Body of pancreas (tissue), 4 donors: ENCODE data around the gene ALG11. TPM values are rescaled to one million over a fixed set of nuclear protein-coding genes. Genes with fewer than 3 reads are reported as not detected.

Experiments
- ATAC-seq: fragments of 150-250 bp; one replicate; pipeline ENCODE4 v1.9.1; 2016
- DNase-seq, 4 donors: peaks; one replicate each; pipeline ENCODE4 v3.0.0-alpha.2; 2019
- H3K27ac ChIP-seq, 4 donors: fragments of 200-600 bp; sonication (generic); 1 replicate in 3 of 4; 2 replicates in 1 of 4; pipeline versions ENCODE4 v1.5.1 to v1.6.1; 2016 to 2019; ENCODE audit warnings: mild to moderate bottlenecking in 1 of 4, mixed read lengths in 1 of 4, moderate library complexity in 1 of 4
- H3K27me3 ChIP-seq, 2 donors: fragments of 200-600 bp; sonication (generic); one replicate each; pipeline ENCODE4 v1.6.0; 2016; ENCODE audit warnings: mild to moderate bottlenecking in 1 of 2
- H3K36me3 ChIP-seq, 2 donors: fragments of 200-600 bp; sonication (generic); replicated peaks in 1 of 2; 2 replicates each; pipeline ENCODE4 v1.5.1; 2016; ENCODE audit warnings: low read depth in 2 of 2; ENCODE audit not compliant: insufficient read depth in 1 of 2
- H3K4me1 ChIP-seq: fragments of 200-600 bp; sonication (generic); one replicate; pipeline ENCODE4 v1.6.0; 2016
- H3K4me3 ChIP-seq, 2 donors: fragments of 200-600 bp; sonication (generic); 1 replicate in 1 of 2; 2 replicates in 1 of 2; pipeline ENCODE4 v1.5.1; 2016 to 2019
- H3K9me3 ChIP-seq, 3 donors: fragments of 200-600 bp; sonication (generic); 1 replicate in 2 of 3; 2 replicates in 1 of 3; pipeline ENCODE4 v1.5.1; 2016
- CTCF ChIP-seq, 7 experiments: fragments of 450-650 bp in 4 of 7; fragments of 200-600 bp in 3 of 7; sonication (generic) in 3 of 7; IDR thresholded peaks; one replicate each; pipeline ENCODE4 v1.5.1; 2016 to 2019; ENCODE audit warnings: antibody characterized with exemption in 7 of 7
- POLR2A ChIP-seq, 3 donors: fragments of 450-650 bp; IDR thresholded peaks; one replicate each; pipeline ENCODE4 v1.6.1; 2016; ENCODE audit warnings: antibody characterized with exemption in 3 of 3, mild to moderate bottlenecking in 2 of 3
- WGBS, 2 donors: methylation state at CpG; one replicate each; pipeline ENCODE4 v1.1.5; 2017; 5-methylcytosine and 5-hydroxymethylcytosine counted together
- intact Hi-C: fragments of 100-400 bp; cut with DNase I; formaldehyde crosslinking; loops from one replicate; pipeline ENCODE4 v1.15.1; 2023
- total RNA-seq, 2 donors: library from RNA; depleted of rRNA; stranded (reverse); fragments of >200 nt; gene quantifications; one replicate each; pipeline ENCODE4 v1.1.0, GENCODE V29; 2016

ALG11 gene
- total RNA-seq, 2 donors from 2014 or later: 9.2 to 16.1 TPM

GRCh38 chr13:51999921-52000320, 12.3 kb upstream of the ALG11 start:
- Histone ChIP-seq H3K27ac (peak overlapping the region; percentile 13 to 57 (median 33)), H3K36me3 (no peaks in the 10 kb centered on the region), H3K4me1 (peaks cover 46% of the 10 kb centered on the region), H3K4me3 (no peak overlapping the region), H3K27me3 (no peaks in the 10 kb centered on the region), H3K9me3 (no peaks in the 10 kb centered on the region)
- ATAC-seq: no peak
- WGBS, 2 donors: 70 to 73% methylated on average over 1 of the region's 1 CpG
- intact Hi-C loops: loop anchor here (10.0 kb wide), 2 partner anchors 125 to 185 kb away; partner anchors contain the start of gene NEK5
- TF ChIP-seq CTCF (IDR thresholded peaks at IDR 0.05) (no peak), POLR2A (IDR thresholded peaks at IDR 0.05) (no peak)
- no peak for DNase-seq

GRCh38 chr13:52001120-52001731, 11.0 kb upstream of the ALG11 start:
- Histone ChIP-seq H3K27me3 (no peaks in the 10 kb centered on the region), H3K36me3 (no peaks in the 10 kb centered on the region), H3K4me1 (peaks cover 33% of the 10 kb centered on the region), H3K27ac (no peak overlapping the region), H3K9me3 (no peaks in the 10 kb centered on the region), H3K4me3 (no peak overlapping the region)
- TF ChIP-seq POLR2A (IDR thresholded peaks at IDR 0.05) (no peak), CTCF (IDR thresholded peaks at IDR 0.05) (peak in 6 of 7 experiments; percentile 55 to 72 (median 65))
- intact Hi-C loops: loop anchor here (10.0 kb wide), 2 partner anchors 124 to 186 kb away; partner anchors contain the start of gene NEK5
- ATAC-seq (peak; percentile 47), DNase-seq (no peak)
- 30 to 35% methylated on average over 3 of the region's 3 CpGs for WGBS, 2 donors

GRCh38 chr13:52002361-52002760, 9.8 kb upstream of the ALG11 start:
- no peak for ATAC-seq
- H3K27ac ChIP-seq: no peak overlapping the region
- H3K36me3 ChIP-seq: no peaks in the 10 kb centered on the region
- no peak for DNase-seq
- no peaks in the 10 kb centered on the region for H3K9me3 ChIP-seq
- H3K4me1 ChIP-seq: peaks cover 27% of the 10 kb centered on the region
- TF ChIP-seq CTCF (IDR thresholded peaks at IDR 0.05) (no peak), POLR2A (IDR thresholded peaks at IDR 0.05) (no peak)
- 61 to 72% methylated on average over 3 of the region's 4 CpGs for WGBS, 2 donors
- intact Hi-C loops: loop anchor here (10.0 kb wide), 2 partner anchors 122 to 188 kb away; partner anchors contain the start of gene NEK5
- H3K4me3 ChIP-seq: no peak overlapping the region
- no peaks in the 10 kb centered on the region for H3K27me3 ChIP-seq

- WGBS, 2 donors: 76 to 78% methylated on average over 4 of the region's 4 CpGs
- peaks cover 17% of the 10 kb centered on the region for H3K4me1 ChIP-seq
- no peaks in the 10 kb centered on the region for H3K27me3 ChIP-seq
- intact Hi-C loops: loop anchor here (10.0 kb wide), 2 partner anchors 121 to 189 kb away; partner anchors contain the start of gene NEK5
- no peak for ATAC-seq
- peak in 1 of 4 donors; percentile 16 for DNase-seq
- H3K9me3 ChIP-seq: no peaks in the 10 kb centered on the region
- H3K4me3 ChIP-seq: no peak overlapping the region
- H3K27ac ChIP-seq: no peak overlapping the region
- TF ChIP-seq POLR2A (IDR thresholded peaks at IDR 0.05) (no peak), CTCF (IDR thresholded peaks at IDR 0.05) (no peak)
- no peaks in the 10 kb centered on the region for H3K36me3 ChIP-seq
These were observed 8.7 kb upstream of the ALG11 start for GRCh38 chr13:52003541-52003940.
